Measurements from ENCODE around the gene SBF1. TPM values are rescaled to one million over a fixed set of nuclear protein-coding genes. Genes with fewer than 3 reads are reported as not detected.

SBF1 gene
- total and polyA plus RNA-seq, 2 of the 13 experiments (the other 11 are each of a cell fraction or from before 2014, with no cell fraction given): 31.7 to 40.9 TPM

GRCh38 chr22:50507991-50508884, 33.4 kb upstream of the SBF1 start, which contains the start of gene NCAPH2 (continued):
- TF ChIP-seq ZNF570 (CRISPR knock-in tag; IDR thresholded peaks at IDR 0.05; ENCODE audit: borderline replicate concordance): no peak
- peak; percentile 70; the same call in 1 of the 2 replicates for TF ChIP-seq MXD4 (CRISPR knock-in tag; IDR thresholded peaks at IDR 0.05)
- TF ChIP-seq NBN (conservative IDR thresholded peaks at IDR 0.05): no peak
- peak; percentile 77; the same call in 1 of the 2 replicates for TF ChIP-seq BORCS8-MEF2B (CRISPR knock-in tag; IDR thresholded peaks at IDR 0.05)
- no peak for TF ChIP-seq REXO4 (CRISPR knock-in tag; IDR thresholded peaks at IDR 0.05; ENCODE audit: borderline replicate concordance)
- no peak for TF ChIP-seq NCOA5 (CRISPR knock-in tag; IDR thresholded peaks at IDR 0.05)
- TF ChIP-seq MATR3 (CRISPR knock-in tag; IDR thresholded peaks at IDR 0.05): no peak
- TF ChIP-seq ZNF546 (CRISPR knock-in tag; conservative IDR thresholded peaks at IDR 0.05): no peak
- no peak for TF ChIP-seq SMAD9 (CRISPR knock-in tag; IDR thresholded peaks at IDR 0.05)
- peak; percentile 79 for TF ChIP-seq SALL1 (CRISPR knock-in tag; IDR thresholded peaks at IDR 0.05)

GRCh38 chr22:50507421-50507990, 32.7 kb upstream of the SBF1 start, which contains the start of gene LMF2:
Gene LMF2 (minus strand): TSS chr22:50507702. CDS start chr22:50507675, 27 bp downstream.
- CTCF ChIA-PET (ENCODE audit: low intra/inter-chr PET ratio, low total read pairs): no interaction called here
- Histone ChIP-seq H3K27ac (ENCODE audit: extremely low read length, insufficient read depth, low read length) (peak within 1 kb of the TSS; percentile 87), H2AFZ (ENCODE audit: low read length) (no peak within 1 kb of the TSS), H3K4me1 (ENCODE audit: insufficient read depth, low read length) (peaks cover 19% of the 10 kb centered on the region), H3K27me3 (ENCODE audit: control insufficient read depth in 1 of 2, insufficient read depth in 2 of 2, low read length in 2 of 2) (no peaks in the 10 kb centered on the region; a peak in 1 of 5 replicates), H4K20me1 (ENCODE audit: insufficient read depth, low read length) (no peaks in the 10 kb centered on the region), H3K9ac (ENCODE audit: insufficient read depth, low read depth, low read length) (peak within 1 kb of the TSS; percentile 90), H3K9me3 (ENCODE audit: low read length) (no peaks in the 10 kb centered on the region), H3K4me2 (ENCODE audit: low read depth, low read length) (peak within 1 kb of the TSS; percentile 92), H3K36me3 (replicated peaks in 1 of 2; ENCODE audit: control insufficient read depth in 1 of 2, insufficient read depth in 2 of 2, low read length in 2 of 2) (peaks cover 2 to 12% of the 10 kb centered on the region in 2 experiments; a peak in 1 of 5 replicates), H3K4me3 (replicated peaks in 1 of 3; ENCODE audit: insufficient read depth in 1 of 3, low read depth in 2 of 3, low read length in 3 of 3) (peak within 1 kb of the TSS; percentile 90 to 99 (median 93)), H3K79me2 (ENCODE audit: insufficient read depth, low read length) (peaks cover 37% of the 10 kb centered on the region)
- WGBS (ENCODE audit: low lambda C conversion rate): 8% methylated on average over 10 of the region's 62 CpGs
- ATAC-seq (peak; percentile 84), FAIRE-seq (no peak), DNase-seq (ENCODE audit: low spot score) (peak; percentile 56)
- no TSS peak for BruUV-seq (replicated peaks)
- intact Hi-C loops (cut with micrococcal nuclease; ENCODE audit: unreplicated experiment) (no loop called here), in situ Hi-C loops (cut with HindIII; ENCODE audit: extremely low pct_ligation_motif_present, low pct_unique_long_range_greater_than_20kb) (no loop called here)
- POLR2A ChIA-PET: interaction anchor here (0.7 to 3.9 kb wide), 23 partner anchors 9 to 540 kb away, joined by 3 to 97 read pairs (median 4); partner anchors contain the start of genes ADM2, CHKB, HDAC10 and KLHDC7B
- TF ChIP-seq ATF7 (IDR thresholded peaks at IDR 0.05) (no peak), ATF7 (CRISPR knock-in tag; IDR thresholded peaks at IDR 0.05) (0 out of 2 replicates have a peak, but pooled peaks have one; percentile 51), SIN3B (IDR thresholded peaks at IDR 0.05; ENCODE audit: low read length) (no peak), ZNF556 (CRISPR knock-in tag; IDR thresholded peaks at IDR 0.05; ENCODE audit: borderline replicate concordance) (peak; percentile 64; the same call in 1 of the 2 replicates), REXO4 (CRISPR knock-in tag; IDR thresholded peaks at IDR 0.05; ENCODE audit: borderline replicate concordance) (no peak)
- TF ChIP-seq, protein P1, sequence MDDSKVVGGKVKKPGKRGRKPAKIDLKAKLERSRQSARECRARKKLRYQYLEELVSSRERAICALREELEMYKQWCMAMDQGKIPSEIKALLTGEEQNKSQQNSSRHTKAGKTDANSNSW (CRISPR knock-in tag; IDR thresholded peaks at IDR 0.05; ENCODE audit: borderline replicate concordance): no peak
- TF ChIP-seq, protein P2, sequence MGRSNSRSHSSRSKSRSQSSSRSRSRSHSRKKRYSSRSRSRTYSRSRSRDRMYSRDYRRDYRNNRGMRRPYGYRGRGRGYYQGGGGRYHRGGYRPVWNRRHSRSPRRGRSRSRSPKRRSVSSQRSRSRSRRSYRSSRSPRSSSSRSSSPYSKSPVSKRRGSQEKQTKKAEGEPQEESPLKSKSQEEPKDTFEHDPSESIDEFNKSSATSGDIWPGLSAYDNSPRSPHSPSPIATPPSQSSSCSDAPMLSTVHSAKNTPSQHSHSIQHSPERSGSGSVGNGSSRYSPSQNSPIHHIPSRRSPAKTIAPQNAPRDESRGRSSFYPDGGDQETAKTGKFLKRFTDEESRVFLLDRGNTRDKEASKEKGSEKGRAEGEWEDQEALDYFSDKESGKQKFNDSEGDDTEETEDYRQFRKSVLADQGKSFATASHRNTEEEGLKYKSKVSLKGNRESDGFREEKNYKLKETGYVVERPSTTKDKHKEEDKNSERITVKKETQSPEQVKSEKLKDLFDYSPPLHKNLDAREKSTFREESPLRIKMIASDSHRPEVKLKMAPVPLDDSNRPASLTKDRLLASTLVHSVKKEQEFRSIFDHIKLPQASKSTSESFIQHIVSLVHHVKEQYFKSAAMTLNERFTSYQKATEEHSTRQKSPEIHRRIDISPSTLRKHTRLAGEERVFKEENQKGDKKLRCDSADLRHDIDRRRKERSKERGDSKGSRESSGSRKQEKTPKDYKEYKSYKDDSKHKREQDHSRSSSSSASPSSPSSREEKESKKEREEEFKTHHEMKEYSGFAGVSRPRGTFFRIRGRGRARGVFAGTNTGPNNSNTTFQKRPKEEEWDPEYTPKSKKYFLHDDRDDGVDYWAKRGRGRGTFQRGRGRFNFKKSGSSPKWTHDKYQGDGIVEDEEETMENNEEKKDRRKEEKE (IDR thresholded peaks at IDR 0.05): no peak
- TF ChIP-seq, protein P3, sequence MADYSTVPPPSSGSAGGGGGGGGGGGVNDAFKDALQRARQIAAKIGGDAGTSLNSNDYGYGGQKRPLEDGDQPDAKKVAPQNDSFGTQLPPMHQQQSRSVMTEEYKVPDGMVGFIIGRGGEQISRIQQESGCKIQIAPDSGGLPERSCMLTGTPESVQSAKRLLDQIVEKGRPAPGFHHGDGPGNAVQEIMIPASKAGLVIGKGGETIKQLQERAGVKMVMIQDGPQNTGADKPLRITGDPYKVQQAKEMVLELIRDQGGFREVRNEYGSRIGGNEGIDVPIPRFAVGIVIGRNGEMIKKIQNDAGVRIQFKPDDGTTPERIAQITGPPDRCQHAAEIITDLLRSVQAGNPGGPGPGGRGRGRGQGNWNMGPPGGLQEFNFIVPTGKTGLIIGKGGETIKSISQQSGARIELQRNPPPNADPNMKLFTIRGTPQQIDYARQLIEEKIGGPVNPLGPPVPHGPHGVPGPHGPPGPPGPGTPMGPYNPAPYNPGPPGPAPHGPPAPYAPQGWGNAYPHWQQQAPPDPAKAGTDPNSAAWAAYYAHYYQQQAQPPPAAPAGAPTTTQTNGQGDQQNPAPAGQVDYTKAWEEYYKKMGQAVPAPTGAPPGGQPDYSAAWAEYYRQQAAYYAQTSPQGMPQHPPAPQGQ (CRISPR knock-in tag; IDR thresholded peaks at IDR 0.05; ENCODE audit: borderline replicate concordance): no peak

All from HepG2 (cell line).